HepG2 (cell line): ENCODE measurements around the gene CISD3. TPM values are rescaled to one million over a fixed set of nuclear protein-coding genes. Genes with fewer than 3 reads are reported as not detected.

Source experiments
- ATAC-seq: fragments of 200-7000 bp; cut with Tn5 transposase; 3 replicates; pipeline ENCODE4 v1.9.1; 2020; ENCODE audit warnings: mild to moderate bottlenecking, moderate library complexity
- BruUV-seq: library from RNA; stranded (reverse); fragments of 400-500 nt; replicated peaks from 2 replicates; lab custom pipeline; 2021; lab: Mats Ljungman, UMichigan
- CTCF ChIA-PET: fragments of 300-600 bp; formaldehyde crosslinking; extraction: SDS; loops from one replicate; lab custom pipeline; 2021; ENCODE audit warnings: low total read pairs, inconsistent platforms, low intra/inter-chr PET ratio; lab: Yijun Ruan, JAX
- POLR2A ChIA-PET: fragments of 350-600 bp; sonication (Branson Sonifier 250); formaldehyde crosslinking; loops from one replicate; lab custom pipeline; 2020; ENCODE audit warnings: antibody characterized with exemption, inconsistent platforms; lab: Yijun Ruan, JAX
- DNase-seq: peaks from one replicate; pipeline ENCODE4 v3.0.0-alpha.2; 2015; ENCODE audit warnings: low spot score
- FAIRE-seq: peaks from 3 replicates; lab custom pipeline; 2011; peaks lifted over from hg19 to GRCh38; lab: Jason Lieb, UNC
- H2AFZ ChIP-seq: one replicate; pipeline ENCODE4 v1.6.1; 2011; ENCODE audit warnings: low read length, inconsistent platforms
- H3K27ac ChIP-seq: fragments of 300-600 bp; 3 replicates; pipeline ENCODE4 v1.8.0; 2011; ENCODE audit warnings: mixed run types, mild to moderate bottlenecking, mixed read lengths, low read length, inconsistent platforms; ENCODE audit not compliant: insufficient read depth; ENCODE audit errors: extremely low read length
- H3K27me3 ChIP-seq, 2 experiments: fragments of 200-600 bp in 1 of 2; 2 replicates in 1 of 2; 3 replicates in 1 of 2; pipeline versions ENCODE4 v1.6.0 to v1.8.0; 2011; ENCODE audit warnings: low read length in 2 of 2, mild to moderate bottlenecking in 2 of 2, moderate library complexity in 2 of 2, inconsistent platforms in 1 of 2; ENCODE audit not compliant: insufficient read depth in 2 of 2, control insufficient read depth in 1 of 2
- H3K36me3 ChIP-seq, 2 experiments: fragments of 200-600 bp in 1 of 2; replicated peaks in 1 of 2; 2 replicates in 1 of 2; 3 replicates in 1 of 2; pipeline versions ENCODE4 v1.5.1 to v1.8.0; 2011; ENCODE audit warnings: low read length in 2 of 2, inconsistent platforms in 1 of 2; ENCODE audit not compliant: insufficient read depth in 2 of 2, control insufficient read depth in 1 of 2
- H3K4me1 ChIP-seq: 2 replicates; pipeline ENCODE4 v1.5.1; 2012; ENCODE audit warnings: low read length, inconsistent platforms; ENCODE audit not compliant: insufficient read depth
- H3K4me2 ChIP-seq: 2 replicates; pipeline ENCODE4 v1.6.0; 2011; ENCODE audit warnings: low read depth, low read length, inconsistent platforms
- H3K4me3 ChIP-seq, 3 experiments: fragments of 200-600 bp in 1 of 3; sonication (generic), shearing (Covaris generic) in 1 of 3; replicated peaks in 1 of 3; 2 replicates each; pipeline ENCODE4 v1.5.1; 2011 to 2016; ENCODE audit warnings: low read length in 3 of 3, inconsistent platforms in 2 of 3, low read depth in 2 of 3, mild to moderate bottlenecking in 2 of 3, control low read depth in 1 of 3, mixed read lengths in 1 of 3; ENCODE audit not compliant: insufficient read depth in 1 of 3
- H3K79me2 ChIP-seq: one replicate; pipeline ENCODE4 v1.6.1; 2011; ENCODE audit warnings: low read length, inconsistent platforms; ENCODE audit not compliant: insufficient read depth
- H3K9ac ChIP-seq: 2 replicates; pipeline ENCODE4 v1.6.0; 2011; ENCODE audit warnings: mild to moderate bottlenecking, low read depth, low read length, inconsistent platforms; ENCODE audit not compliant: insufficient read depth
- H3K9me3 ChIP-seq: 2 replicates; pipeline ENCODE4 v1.5.1; 2012; ENCODE audit warnings: mild to moderate bottlenecking, low read length
- H4K20me1 ChIP-seq: 2 replicates; pipeline ENCODE4 v1.6.0; 2011; ENCODE audit warnings: inconsistent platforms, mild to moderate bottlenecking, low read length, moderate library complexity; ENCODE audit not compliant: insufficient read depth
- BRD4 ChIP-seq: sonication (generic); formaldehyde crosslinking; IDR thresholded peaks from 2 replicates; pipeline ENCODE4 v1.4.0; 2020; ENCODE audit warnings: missing genetic modification reagents
- CHCHD3 ChIP-seq: sonication (generic); formaldehyde crosslinking; IDR thresholded peaks from 2 replicates; pipeline ENCODE4 v1.8.0; 2022; ENCODE audit warnings: mild to moderate bottlenecking, missing genetic modification reagents, moderate library complexity
- FOXO1 ChIP-seq: sonication (generic); formaldehyde crosslinking; IDR thresholded peaks from 2 replicates; pipeline ENCODE4 v1.4.0; 2020; ENCODE audit warnings: missing genetic modification reagents
- GABPB1 ChIP-seq: IDR thresholded peaks from 2 replicates; pipeline ENCODE4 v1.6.1; 2016; ENCODE audit warnings: mild to moderate bottlenecking, missing genetic modification reagents, moderate library complexity, missing compliant biosample characterization
- MYC ChIP-seq: sonication (generic); formaldehyde crosslinking; IDR thresholded peaks from 2 replicates; pipeline ENCODE4 v1.9.0; 2021; ENCODE audit warnings: missing genetic modification reagents, borderline replicate concordance
- RBM39 ChIP-seq: fragments of 200-400 bp; formaldehyde crosslinking; IDR thresholded peaks from one replicate; pipeline ENCODE4 v1.6.1; 2018; ENCODE audit warnings: antibody characterized with exemption, mild to moderate bottlenecking, low read depth, low read length; ENCODE audit not compliant: poor library complexity, severe bottlenecking
- SYNCRIP ChIP-seq: fragments of 200-400 bp; formaldehyde crosslinking; IDR thresholded peaks from 2 replicates; pipeline ENCODE4 v1.6.1; 2018; ENCODE audit warnings: mild to moderate bottlenecking, low read depth, low read length; ENCODE audit not compliant: insufficient read depth
- TBX2 ChIP-seq: sonication (generic); formaldehyde crosslinking; IDR thresholded peaks from 2 replicates; pipeline ENCODE4 v1.5.0; 2020; ENCODE audit warnings: missing genetic modification reagents, mild to moderate bottlenecking, borderline replicate concordance
- ZBTB38 ChIP-seq: sonication (generic); formaldehyde crosslinking; IDR thresholded peaks from 2 replicates; pipeline ENCODE4 v1.5.1; 2020; ENCODE audit warnings: mild to moderate bottlenecking, missing genetic modification reagents
- ZBTB7B ChIP-seq: sonication (generic); formaldehyde crosslinking; IDR thresholded peaks from 2 replicates; pipeline ENCODE4 v1.4.0; 2020; ENCODE audit warnings: missing genetic modification reagents
- ZFY ChIP-seq: sonication (generic); formaldehyde crosslinking; IDR thresholded peaks from 2 replicates; pipeline ENCODE4 v1.4.0; 2020; ENCODE audit warnings: missing genetic modification reagents
- ZKSCAN5 ChIP-seq: sonication (generic); formaldehyde crosslinking; IDR thresholded peaks from 2 replicates; pipeline ENCODE4 v1.5.1; 2020; ENCODE audit warnings: mild to moderate bottlenecking, missing genetic modification reagents
- ZNF468 ChIP-seq: sonication (generic); formaldehyde crosslinking; IDR thresholded peaks from 2 replicates; pipeline ENCODE4 v1.8.0; 2022; ENCODE audit warnings: mild to moderate bottlenecking, moderate library complexity, missing genetic modification reagents
- ZNF557 ChIP-seq: sonication (generic); formaldehyde crosslinking; IDR thresholded peaks from 2 replicates; pipeline ENCODE4 v1.4.0; 2020; ENCODE audit warnings: missing genetic modification reagents
- WGBS: methylation state at CpG from one replicate; pipeline ENCODE4 v1.1.6; 2017; ENCODE audit warnings: low lambda C conversion rate; 5-methylcytosine and 5-hydroxymethylcytosine counted together
- in situ Hi-C: cut with HindIII; loops from 2 replicates; pipeline ENCODE4 v1.10.0; 2017; ENCODE audit warnings: low pct_unique_long_range_greater_than_20kb; ENCODE audit not compliant: extremely low pct_ligation_motif_present
- intact Hi-C: fragments of 100-400 bp; cut with micrococcal nuclease; formaldehyde crosslinking; loops from one replicate; pipeline ENCODE4 v1.10.0; 2022; ENCODE audit not compliant: unreplicated experiment
- polyA plus RNA-seq, 8 experiments: library from polyadenylated mRNA; depleted of rRNA in 3 of 8; stranded (reverse) in 7 of 8; unstranded in 1 of 8; fragments of >200 nt; fragmentation: Illumina TruSeq in 4 of 8; extraction: Trizol in 4 of 8; gene quantifications; 2 replicates each; pipeline versions ENCODE4 v1.2.1 to v1.2.3, GENCODE V29; 2011 to 2016; ENCODE audit warnings: low read depth in 4 of 8, missing spikeins in 1 of 8, mixed read lengths in 1 of 8; ENCODE audit not compliant: insufficient read depth in 1 of 8
- total RNA-seq, 5 experiments: library from RNA; depleted of rRNA; stranded (reverse); fragments of >200 nt; fragmentation: Illumina TruSeq; extraction: Trizol; gene quantifications; 2 replicates each; pipeline ENCODE4 v1.2.3, GENCODE V29; 2016; ENCODE audit warnings: low read depth in 1 of 5
- TF ChIP-seq, protein P1 (sequence below): IDR thresholded peaks from 2 replicates; pipeline ENCODE4 v1.6.1; 2016; ENCODE audit warnings: missing compliant biosample characterization, missing genetic modification reagents, borderline replicate concordance
- TF ChIP-seq, protein P2 (sequence below): sonication (generic); formaldehyde crosslinking; IDR thresholded peaks from 2 replicates; pipeline ENCODE4 v1.8.1; 2023; ENCODE audit warnings: mild to moderate bottlenecking, missing genetic modification reagents
- TF ChIP-seq, protein P3 (sequence below): sonication (generic); formaldehyde crosslinking; IDR thresholded peaks from 2 replicates; pipeline ENCODE4 v1.4.0; 2020; ENCODE audit warnings: missing genetic modification reagents, borderline replicate concordance
- TF ChIP-seq, protein P4 (sequence below): sonication (generic); formaldehyde crosslinking; IDR thresholded peaks from 2 replicates; pipeline ENCODE4 v1.4.0; 2020; ENCODE audit warnings: missing genetic modification reagents

Gene CISD3
- total and polyA plus RNA-seq, 2 of the 13 experiments (the other 11 are each of a cell fraction or from before 2014, with no cell fraction given): 30.0 to 34.1 TPM

DNA sequence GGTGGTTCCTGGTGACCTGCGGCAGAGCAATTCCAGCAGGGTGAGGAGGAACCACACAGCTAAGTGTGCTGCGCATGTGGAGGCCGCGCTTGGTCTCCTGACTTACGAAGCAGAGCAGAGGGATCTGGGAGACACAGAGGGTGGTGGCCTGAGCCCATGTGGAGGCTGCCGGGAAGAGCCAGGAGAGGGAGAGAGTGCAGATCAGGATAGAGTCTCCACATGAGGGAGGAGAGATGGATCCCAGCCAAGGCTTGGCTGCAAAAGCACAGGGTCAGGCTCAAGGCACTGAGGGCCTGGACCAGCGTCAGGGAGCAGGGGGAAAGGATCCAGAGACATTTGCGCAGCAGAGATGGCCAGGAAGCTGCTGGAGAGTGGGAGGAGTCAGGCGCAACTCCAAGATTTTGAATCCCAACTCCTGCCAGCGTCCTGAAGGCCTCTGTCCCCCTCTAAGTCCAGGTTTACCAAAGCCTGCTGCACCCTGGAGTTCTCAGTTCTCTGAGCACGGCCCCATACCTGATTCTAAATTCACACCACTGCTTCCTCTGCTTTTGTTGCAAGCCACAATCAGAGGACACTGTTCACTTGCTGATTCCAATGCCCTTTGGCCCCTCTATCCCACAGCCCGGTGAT is 36.3 kb upstream of the CISD3 start:
- no TSS peak for BruUV-seq
- peak; percentile 73 for ATAC-seq
- Histone ChIP-seq H3K4me3 (peak overlapping the region; percentile 2 to 55 (median 31); a peak in 5 of 6 replicates), H3K27ac (no peak overlapping the region), H3K9me3 (no peaks in the 10 kb centered on the region), H4K20me1 (no peaks in the 10 kb centered on the region), H3K4me2 (peak overlapping the region; percentile 85), H3K27me3 (no peaks in the 10 kb centered on the region; a peak in 2 of 5 replicates), H3K79me2 (no peaks in the 10 kb centered on the region), H2AFZ (peak overlapping the region; percentile 67), H3K36me3 (no peaks in the 10 kb centered on the region), H3K4me1 (peaks cover 76% of the 10 kb centered on the region), H3K9ac (peak overlapping the region; percentile 43)
- CTCF ChIA-PET: no interaction called here
- no peak for FAIRE-seq
- 19% methylated on average over 11 of the region's 12 CpGs for WGBS
- intact Hi-C loops (no loop called here), in situ Hi-C loops (no loop called here)
- peak; percentile 48 for DNase-seq
- POLR2A ChIA-PET: interaction anchor here (1.3 to 7.3 kb wide), 2 partner anchors 10 to 37 kb away, joined by 3 to 106 read pairs; partner anchors contain the start of gene MLLT6
- TF ChIP-seq ZNF557: no peak
- TF ChIP-seq, protein P1, sequence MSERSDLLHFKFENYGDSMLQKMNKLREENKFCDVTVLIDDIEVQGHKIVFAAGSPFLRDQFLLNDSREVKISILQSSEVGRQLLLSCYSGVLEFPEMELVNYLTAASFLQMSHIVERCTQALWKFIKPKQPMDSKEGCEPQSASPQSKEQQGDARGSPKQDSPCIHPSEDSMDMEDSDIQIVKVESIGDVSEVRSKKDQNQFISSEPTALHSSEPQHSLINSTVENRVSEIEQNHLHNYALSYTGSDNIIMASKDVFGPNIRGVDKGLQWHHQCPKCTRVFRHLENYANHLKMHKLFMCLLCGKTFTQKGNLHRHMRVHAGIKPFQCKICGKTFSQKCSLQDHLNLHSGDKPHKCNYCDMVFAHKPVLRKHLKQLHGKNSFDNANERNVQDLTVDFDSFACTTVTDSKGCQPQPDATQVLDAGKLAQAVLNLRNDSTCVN (CRISPR knock-in tag): 0 out of 2 replicates have a peak, but pooled peaks have one; percentile 51
- TF ChIP-seq ZNF468 (CRISPR knock-in tag): 0 out of 2 replicates have a peak, but pooled peaks have one; percentile 61
- TF ChIP-seq MYC (CRISPR knock-in tag): no peak
- TF ChIP-seq, protein P2, sequence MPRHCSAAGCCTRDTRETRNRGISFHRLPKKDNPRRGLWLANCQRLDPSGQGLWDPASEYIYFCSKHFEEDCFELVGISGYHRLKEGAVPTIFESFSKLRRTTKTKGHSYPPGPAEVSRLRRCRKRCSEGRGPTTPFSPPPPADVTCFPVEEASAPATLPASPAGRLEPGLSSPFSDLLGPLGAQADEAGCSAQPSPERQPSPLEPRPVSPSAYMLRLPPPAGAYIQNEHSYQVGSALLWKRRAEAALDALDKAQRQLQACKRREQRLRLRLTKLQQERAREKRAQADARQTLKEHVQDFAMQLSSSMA (CRISPR knock-in tag): no peak
- TF ChIP-seq ZBTB7B: no peak
- no peak for TF ChIP-seq RBM39
- TF ChIP-seq TBX2: peak; percentile 69
- peak; percentile 58; the same call in 1 of the 2 replicates for TF ChIP-seq CHCHD3
- TF ChIP-seq ZFY (CRISPR knock-in tag): peak; percentile 43; the same call in 1 of the 2 replicates
- TF ChIP-seq SYNCRIP: no peak
- TF ChIP-seq, protein P3, sequence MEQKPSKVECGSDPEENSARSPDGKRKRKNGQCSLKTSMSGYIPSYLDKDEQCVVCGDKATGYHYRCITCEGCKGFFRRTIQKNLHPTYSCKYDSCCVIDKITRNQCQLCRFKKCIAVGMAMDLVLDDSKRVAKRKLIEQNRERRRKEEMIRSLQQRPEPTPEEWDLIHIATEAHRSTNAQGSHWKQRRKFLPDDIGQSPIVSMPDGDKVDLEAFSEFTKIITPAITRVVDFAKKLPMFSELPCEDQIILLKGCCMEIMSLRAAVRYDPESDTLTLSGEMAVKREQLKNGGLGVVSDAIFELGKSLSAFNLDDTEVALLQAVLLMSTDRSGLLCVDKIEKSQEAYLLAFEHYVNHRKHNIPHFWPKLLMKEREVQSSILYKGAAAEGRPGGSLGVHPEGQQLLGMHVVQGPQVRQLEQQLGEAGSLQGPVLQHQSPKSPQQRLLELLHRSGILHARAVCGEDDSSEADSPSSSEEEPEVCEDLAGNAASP (CRISPR knock-in tag): peak; percentile 53; the same call in 1 of the 2 replicates
- peak; percentile 54; the same call in 1 of the 2 replicates for TF ChIP-seq BRD4
- peak; percentile 24; the same call in 1 of the 2 replicates for TF ChIP-seq GABPB1 (CRISPR knock-in tag)
- TF ChIP-seq, protein P4, sequence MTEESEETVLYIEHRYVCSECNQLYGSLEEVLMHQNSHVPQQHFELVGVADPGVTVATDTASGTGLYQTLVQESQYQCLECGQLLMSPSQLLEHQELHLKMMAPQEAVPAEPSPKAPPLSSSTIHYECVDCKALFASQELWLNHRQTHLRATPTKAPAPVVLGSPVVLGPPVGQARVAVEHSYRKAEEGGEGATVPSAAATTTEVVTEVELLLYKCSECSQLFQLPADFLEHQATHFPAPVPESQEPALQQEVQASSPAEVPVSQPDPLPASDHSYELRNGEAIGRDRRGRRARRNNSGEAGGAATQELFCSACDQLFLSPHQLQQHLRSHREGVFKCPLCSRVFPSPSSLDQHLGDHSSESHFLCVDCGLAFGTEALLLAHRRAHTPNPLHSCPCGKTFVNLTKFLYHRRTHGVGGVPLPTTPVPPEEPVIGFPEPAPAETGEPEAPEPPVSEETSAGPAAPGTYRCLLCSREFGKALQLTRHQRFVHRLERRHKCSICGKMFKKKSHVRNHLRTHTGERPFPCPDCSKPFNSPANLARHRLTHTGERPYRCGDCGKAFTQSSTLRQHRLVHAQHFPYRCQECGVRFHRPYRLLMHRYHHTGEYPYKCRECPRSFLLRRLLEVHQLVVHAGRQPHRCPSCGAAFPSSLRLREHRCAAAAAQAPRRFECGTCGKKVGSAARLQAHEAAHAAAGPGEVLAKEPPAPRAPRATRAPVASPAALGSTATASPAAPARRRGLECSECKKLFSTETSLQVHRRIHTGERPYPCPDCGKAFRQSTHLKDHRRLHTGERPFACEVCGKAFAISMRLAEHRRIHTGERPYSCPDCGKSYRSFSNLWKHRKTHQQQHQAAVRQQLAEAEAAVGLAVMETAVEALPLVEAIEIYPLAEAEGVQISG (CRISPR knock-in tag): peak; percentile 44
- TF ChIP-seq ZKSCAN5 (CRISPR knock-in tag): no peak
- 0 out of 2 replicates have a peak, but pooled peaks have one; percentile 12 for TF ChIP-seq FOXO1 (CRISPR knock-in tag)
- TF ChIP-seq ZBTB38 (CRISPR knock-in tag): peak; percentile 49; the same call in 1 of the 2 replicates
